ENCODE data around the gene KRTAP10-4.

GRCh38 chr21:44578371-44579055 is 5.0 kb downstream of the KRTAP10-4 start:
- TF ChIP-seq CTCF (IDR thresholded peaks at IDR 0.05), result no peak
- no peak for TF ChIP-seq POLR2A (IDR thresholded peaks at IDR 0.05)
